ENCODE measurements around the gene TSHR. TPM values are rescaled to one million over a fixed set of nuclear protein-coding genes. Genes with fewer than 3 reads are reported as not detected.
A peak's percentile ranks its signal among the peaks of the same experiment; 100 is the strongest.

The TSHR gene
- total RNA-seq, 4 donors from 2014 or later, result 0.37 to 2.4 (median 0.85) TPM

DNA sequence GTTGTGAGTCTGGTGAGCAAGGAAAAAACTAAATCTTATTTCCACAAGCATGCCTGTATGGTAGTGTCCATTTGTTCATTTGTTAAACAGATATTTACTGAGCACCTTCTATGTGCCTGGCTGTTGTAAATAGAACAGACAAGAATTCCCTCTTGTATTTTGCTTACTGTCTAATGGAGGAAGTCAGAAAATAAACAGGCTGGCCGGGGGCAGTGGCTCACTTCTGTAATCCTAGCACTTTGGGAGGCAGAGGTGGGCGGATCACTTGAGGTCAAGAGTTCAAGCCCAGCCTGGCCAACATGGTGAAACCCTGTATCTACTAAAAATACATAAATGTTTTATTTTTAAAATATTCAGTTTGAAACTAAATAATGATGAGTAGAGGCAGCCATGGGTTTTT is 186.0 kb downstream of the TSHR start:
- 59 to 65% methylated on average over 2 of the region's 2 CpGs for WGBS, 2 donors (ENCODE audit: low coverage in 1 of 2)
- intact Hi-C loops (cut with DNase I; ENCODE audit: low total_unique reads) (no loop called here), in situ Hi-C loops (cut with MboI; ENCODE audit: low pct_ligation_motif_present in 1 of 4, low pct_unique_long_range_greater_than_20kb in 1 of 4, low sequenced_read_pairs in 3 of 4) (no loop called here)

GRCh38 chr14:81143793-81144192 is 188.4 kb downstream of the TSHR start:
- Histone ChIP-seq H3K27me3 (no peaks in the 10 kb centered on the region), H3K4me1 (no peaks in the 10 kb centered on the region), H3K36me3 (no peaks in the 10 kb centered on the region), H3K27ac (no peak overlapping the region), H3K9me3 (no peaks in the 10 kb centered on the region), H3K4me3 (no peak overlapping the region)
- DNase-seq, result no peak
- WGBS, 2 donors (ENCODE audit: low coverage in 1 of 2), result 93% methylated on average over 8 of the region's 8 CpGs; no CpG with 5 or more reads in 1 of the 2 donors
- TF ChIP-seq POLR2AphosphoS5 (IDR thresholded peaks at IDR 0.05) (no peak), EP300 (IDR thresholded peaks at IDR 0.05; ENCODE audit: low read depth) (no peak), POLR2A (IDR thresholded peaks at IDR 0.05) (no peak)
- TF ChIP-seq, protein P1, sequence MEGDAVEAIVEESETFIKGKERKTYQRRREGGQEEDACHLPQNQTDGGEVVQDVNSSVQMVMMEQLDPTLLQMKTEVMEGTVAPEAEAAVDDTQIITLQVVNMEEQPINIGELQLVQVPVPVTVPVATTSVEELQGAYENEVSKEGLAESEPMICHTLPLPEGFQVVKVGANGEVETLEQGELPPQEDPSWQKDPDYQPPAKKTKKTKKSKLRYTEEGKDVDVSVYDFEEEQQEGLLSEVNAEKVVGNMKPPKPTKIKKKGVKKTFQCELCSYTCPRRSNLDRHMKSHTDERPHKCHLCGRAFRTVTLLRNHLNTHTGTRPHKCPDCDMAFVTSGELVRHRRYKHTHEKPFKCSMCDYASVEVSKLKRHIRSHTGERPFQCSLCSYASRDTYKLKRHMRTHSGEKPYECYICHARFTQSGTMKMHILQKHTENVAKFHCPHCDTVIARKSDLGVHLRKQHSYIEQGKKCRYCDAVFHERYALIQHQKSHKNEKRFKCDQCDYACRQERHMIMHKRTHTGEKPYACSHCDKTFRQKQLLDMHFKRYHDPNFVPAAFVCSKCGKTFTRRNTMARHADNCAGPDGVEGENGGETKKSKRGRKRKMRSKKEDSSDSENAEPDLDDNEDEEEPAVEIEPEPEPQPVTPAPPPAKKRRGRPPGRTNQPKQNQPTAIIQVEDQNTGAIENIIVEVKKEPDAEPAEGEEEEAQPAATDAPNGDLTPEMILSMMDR (IDR thresholded peaks at IDR 0.05), result no peak
- intact Hi-C loops (cut with DNase I; ENCODE audit: low total_unique reads) (no loop called here), in situ Hi-C loops (cut with MboI; ENCODE audit: low pct_ligation_motif_present in 1 of 4, low pct_unique_long_range_greater_than_20kb in 1 of 4, low sequenced_read_pairs in 3 of 4) (no loop called here)

More for the DNA sequence above, 186.0 kb downstream of the TSHR start:
- DNase-seq, result no peak
- TF ChIP-seq POLR2AphosphoS5 (IDR thresholded peaks at IDR 0.05), result no peak
- TF ChIP-seq, protein P1 (IDR thresholded peaks at IDR 0.05), result no peak
- Histone ChIP-seq H3K27me3 (no peaks in the 10 kb centered on the region), H3K27ac (no peak overlapping the region), H3K36me3 (no peaks in the 10 kb centered on the region), H3K4me1 (no peaks in the 10 kb centered on the region), H3K9me3 (no peaks in the 10 kb centered on the region), H3K4me3 (no peak overlapping the region)

DNA sequence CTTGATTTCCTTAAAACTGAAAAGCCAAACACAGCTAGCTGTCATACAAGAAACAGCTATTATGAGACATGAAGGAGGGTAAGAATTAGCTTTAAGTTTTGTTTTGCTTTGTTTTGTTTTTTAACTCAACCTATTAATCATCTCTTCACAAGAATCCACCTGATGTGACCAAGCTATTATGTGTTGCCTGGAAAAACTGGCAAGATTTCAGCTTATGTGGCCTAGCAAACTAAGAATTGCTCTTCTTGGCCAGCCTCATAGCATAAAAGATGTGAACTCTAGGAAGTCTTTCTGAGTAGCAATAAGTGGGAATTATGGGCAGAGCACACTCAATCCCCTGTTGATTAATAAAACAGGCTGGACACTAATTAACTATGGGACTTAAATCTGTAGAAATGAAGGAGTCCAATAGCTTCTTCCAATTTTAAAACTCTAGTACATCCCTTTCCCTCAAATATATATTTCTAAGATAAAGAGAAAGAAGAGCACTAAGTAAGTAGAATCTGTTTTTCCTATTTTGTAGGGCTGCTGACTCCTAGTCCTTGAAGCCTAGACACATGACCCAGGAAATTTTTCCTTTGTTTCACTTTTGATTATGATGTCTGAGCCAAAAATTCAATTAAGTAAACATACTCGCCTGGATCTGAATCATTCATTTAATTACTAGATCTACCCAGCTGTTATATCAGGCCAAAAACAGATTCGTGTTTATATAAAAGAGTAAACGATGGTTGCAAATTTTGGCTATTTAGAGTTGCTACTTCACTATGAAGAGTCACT is 189.6 kb downstream of the TSHR start:
- in situ Hi-C loops (cut with MboI; ENCODE audit: low pct_ligation_motif_present in 1 of 4, low pct_unique_long_range_greater_than_20kb in 1 of 4, low sequenced_read_pairs in 3 of 4), result no loop called here
- 28 to 75% methylated on average over 2 to 3 of the region's 3 CpGs for WGBS, 2 donors (ENCODE audit: low coverage in 1 of 2)
- no peak for TF ChIP-seq POLR2A (IDR thresholded peaks at IDR 0.05)
- TF ChIP-seq EP300 (IDR thresholded peaks at IDR 0.05; ENCODE audit: low read depth), result no peak
- peak in 1 of 3 donors; percentile 11 for TF ChIP-seq POLR2AphosphoS5 (IDR thresholded peaks at IDR 0.05)
- TF ChIP-seq, protein P1 (IDR thresholded peaks at IDR 0.05), result no peak
- intact Hi-C loops (cut with DNase I; ENCODE audit: low total_unique reads), result no loop called here
- no peaks in the 10 kb centered on the region for H3K27me3 ChIP-seq
- H3K4me3 ChIP-seq, result no peak overlapping the region
- no peaks in the 10 kb centered on the region for H3K36me3 ChIP-seq
- DNase-seq, result no peak
- peak overlapping the region in 1 of 4 donors; percentile 9 for H3K27ac ChIP-seq
- H3K4me1 ChIP-seq, result no peaks in the 10 kb centered on the region
- no peaks in the 10 kb centered on the region for H3K9me3 ChIP-seq

- Histone ChIP-seq H3K27me3 (no peaks in the 10 kb centered on the region), H3K27ac (no peak overlapping the region), H3K9me3 (no peaks in the 10 kb centered on the region), H3K36me3 (no peaks in the 10 kb centered on the region), H3K4me1 (no peaks in the 10 kb centered on the region), H3K4me3 (no peak overlapping the region)
- no peak for DNase-seq
- intact Hi-C loops (cut with DNase I; ENCODE audit: low total_unique reads) (no loop called here), in situ Hi-C loops (cut with MboI; ENCODE audit: low pct_ligation_motif_present in 1 of 4, low pct_unique_long_range_greater_than_20kb in 1 of 4, low sequenced_read_pairs in 3 of 4) (no loop called here)
- 53 to 69% methylated on average over 2 of the region's 2 CpGs for WGBS, 2 donors (ENCODE audit: low coverage in 1 of 2)
- TF ChIP-seq POLR2A (IDR thresholded peaks at IDR 0.05), result no peak
- TF ChIP-seq EP300 (IDR thresholded peaks at IDR 0.05; ENCODE audit: low read depth), result no peak
- TF ChIP-seq POLR2AphosphoS5 (IDR thresholded peaks at IDR 0.05), result no peak
- TF ChIP-seq, protein P1 (IDR thresholded peaks at IDR 0.05), result no peak
These were observed 191.9 kb downstream of the TSHR start for GRCh38 chr14:81147140-81147897.
